GM21367 (cell line): ENCODE measurements around the gene SATL1.
"Not testable (repeated sequence)": the region's sequence is repeated elsewhere in the genome, so short reads cannot be mapped to it uniquely, and the experiment has no call there.

ENCODE experiments used
- ATAC-seq: cut with Tn5 transposase; IDR thresholded peaks from one replicate; pipeline ENCODE4 v1.9.1; 2021; ENCODE audit not compliant: unreplicated experiment

Gene SATL1

GRCh38 chrX:85112293-85112692, 131.3 kb downstream of the SATL1 start:
- no peak for ATAC-seq

DNA sequence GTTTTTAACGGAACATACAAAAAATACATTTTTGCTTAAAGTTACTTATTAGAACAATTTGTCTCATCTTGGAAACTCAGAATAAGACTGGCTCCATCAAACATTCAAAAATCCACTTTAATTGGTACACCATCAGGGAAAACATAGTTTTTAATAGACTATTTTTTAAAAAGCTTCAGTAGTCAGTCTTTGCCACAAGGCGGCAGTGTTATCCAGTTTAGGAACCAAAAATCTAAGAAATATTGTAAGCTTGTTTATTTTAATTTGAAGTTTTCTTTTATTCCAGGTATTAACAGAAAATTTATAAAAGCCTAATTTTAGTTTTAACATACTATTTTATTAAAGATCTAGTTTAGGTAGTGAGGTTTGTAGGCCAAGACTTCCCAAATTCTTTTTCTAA, 132.2 kb downstream of the SATL1 start:
- no peak for ATAC-seq

DNA sequence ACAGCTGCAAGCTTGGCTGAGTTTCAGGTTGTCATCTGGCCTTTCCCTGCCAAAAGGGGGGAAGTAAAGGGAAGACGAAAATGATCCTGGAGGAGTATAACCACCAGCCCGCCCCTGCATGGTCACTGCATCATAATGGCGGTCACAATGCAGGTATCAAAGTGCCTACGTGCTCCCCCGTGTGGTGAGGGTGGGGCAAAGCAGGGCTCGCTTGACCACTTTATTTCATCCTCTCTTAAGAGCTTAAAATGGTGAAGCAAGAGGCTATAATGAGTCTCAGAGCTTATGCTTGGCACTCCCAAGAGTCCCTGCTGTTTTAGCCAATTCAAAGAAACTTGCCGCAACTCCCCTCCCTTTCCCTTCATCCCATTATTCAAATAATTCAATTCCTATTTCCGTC, 134.3 kb downstream of the SATL1 start:
- peak; percentile 64 for ATAC-seq

GRCh38 chrX:85108165-85108564, 135.4 kb downstream of the SATL1 start:
- no peak for ATAC-seq

DNA sequence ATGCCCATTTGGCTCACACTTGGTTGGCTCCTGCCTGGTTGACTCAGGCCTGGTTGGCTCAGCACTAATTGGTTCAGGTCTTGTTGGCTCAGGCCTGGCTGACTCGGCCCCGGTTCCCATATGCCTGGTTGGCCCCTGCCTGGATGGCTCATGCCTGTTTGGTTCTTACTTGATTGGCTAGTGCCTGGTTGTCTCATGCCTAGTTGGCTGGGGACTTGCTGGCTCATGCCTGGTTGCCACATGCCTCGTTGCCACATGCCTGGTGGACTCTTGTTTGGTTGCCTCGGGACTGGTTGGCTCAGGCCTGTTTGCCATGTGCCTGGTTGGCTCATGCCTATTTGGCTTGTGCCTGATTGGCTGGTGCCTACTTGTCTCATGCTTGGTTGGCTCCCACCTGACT, 136.2 kb downstream of the SATL1 start:
- ATAC-seq = no peak

- no peak for ATAC-seq
Observed at GRCh38 chrX:85089321-85089840, 154.2 kb downstream of the SATL1 start.

DNA sequence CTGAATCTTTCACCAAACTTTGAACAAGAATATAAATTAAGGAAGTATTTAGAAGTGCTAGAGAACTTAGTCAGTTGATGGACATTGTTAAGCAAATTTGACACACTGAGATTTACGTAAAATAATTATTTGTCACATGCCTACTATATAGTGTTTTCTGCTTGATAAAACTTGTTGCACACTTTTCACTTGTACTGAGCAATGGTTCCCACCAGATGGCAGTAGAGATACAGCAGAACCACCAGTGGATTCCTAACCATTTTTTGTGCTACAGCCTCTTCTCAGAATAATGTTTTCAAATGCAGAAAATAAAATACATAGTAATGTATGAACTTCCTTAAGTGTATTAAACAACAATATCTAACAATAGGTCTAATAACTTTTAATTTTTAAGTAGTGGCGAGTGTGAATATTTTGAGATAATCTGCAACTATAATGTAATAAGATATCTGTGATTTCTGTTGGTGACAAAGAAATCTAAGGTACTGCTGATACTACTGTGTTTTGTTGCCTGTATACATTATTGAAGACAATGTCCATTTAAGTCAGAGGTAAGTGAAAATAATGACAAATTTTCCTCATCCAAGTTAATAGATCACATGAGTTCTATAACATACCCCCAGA, 158.7 kb downstream of the SATL1 start:
- peak; percentile 89 for ATAC-seq

- not testable (repeated sequence) for ATAC-seq
Observed at GRCh38 chrX:85077247-85077646, 166.3 kb downstream of the SATL1 start.

DNA sequence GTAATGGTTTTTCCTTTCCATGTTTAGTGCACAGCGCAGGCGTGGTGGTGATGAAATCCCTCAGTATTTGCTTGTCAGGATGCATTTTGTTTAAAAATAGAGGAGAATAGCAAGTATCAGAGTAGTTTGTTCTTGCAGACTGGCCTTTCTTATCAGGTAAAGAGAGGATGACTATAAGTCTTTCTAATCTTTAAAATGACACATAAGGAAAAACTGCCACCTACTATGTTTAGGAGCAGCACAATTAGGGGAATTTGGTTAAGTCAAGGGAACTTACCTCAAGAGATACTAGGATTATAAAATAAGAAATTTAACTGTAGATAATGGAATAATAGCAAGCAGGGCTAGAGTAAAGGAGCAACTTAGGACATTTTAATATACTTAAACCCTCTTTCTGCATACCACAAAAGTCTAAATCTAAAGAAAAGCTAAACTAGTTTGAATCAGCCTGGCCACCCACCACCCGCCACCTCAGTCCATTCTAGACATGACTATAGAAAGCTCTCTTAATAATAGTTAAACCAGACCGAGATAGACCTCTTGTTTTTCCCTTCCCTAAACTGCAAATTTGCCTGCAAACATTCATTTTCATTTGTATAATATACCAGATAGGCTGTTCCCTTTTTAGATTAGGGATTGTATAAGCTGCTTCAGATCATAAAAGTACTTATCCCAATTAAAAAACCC, 177.9 kb downstream of the SATL1 start:
- ATAC-seq = no peak

- no peak for ATAC-seq
Observed at GRCh38 chrX:85052636-85053343, 190.8 kb downstream of the SATL1 start.

GRCh38 chrX:85052205-85052604, 191.4 kb downstream of the SATL1 start:
- no peak for ATAC-seq

DNA sequence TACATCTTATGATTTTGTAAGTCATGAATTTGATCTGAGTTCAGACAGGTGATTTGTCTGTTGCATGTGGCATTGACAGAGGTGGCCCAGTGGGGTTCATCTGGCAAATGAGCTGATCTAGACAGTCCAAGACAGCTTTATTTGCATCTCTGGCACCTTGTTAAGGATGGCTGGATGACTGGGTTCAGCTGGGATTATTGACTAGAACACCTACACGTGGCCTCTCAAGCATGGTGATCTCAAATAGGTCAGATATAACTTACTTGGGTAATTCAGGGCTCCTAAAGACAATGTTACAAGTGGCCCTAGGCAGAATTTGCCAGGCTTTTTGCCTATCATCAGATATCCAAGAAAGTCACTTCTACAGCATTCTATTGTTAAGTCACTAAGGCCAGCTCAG, 192.0 kb downstream of the SATL1 start:
- no peak for ATAC-seq
